ENCODE data around the gene EXOC4.

Gene EXOC4

GRCh38 chr7:134019251-134019650 is 766.4 kb downstream of the EXOC4 start:
- DNase-seq, result no peak

- no peak for DNase-seq
Observed at GRCh38 chr7:134021836-134022235, 769.0 kb downstream of the EXOC4 start.

GRCh38 chr7:134022286-134022911 is 769.5 kb downstream of the EXOC4 start:
- DNase-seq, result no peak

GRCh38 chr7:134024739-134025138 is 771.9 kb downstream of the EXOC4 start:
- DNase-seq, result no peak

GRCh38 chr7:134028853-134029252 is 776.0 kb downstream of the EXOC4 start:
- DNase-seq, result no peak

- DNase-seq, result no peak
Observed at GRCh38 chr7:134029743-134030142, 776.9 kb downstream of the EXOC4 start.

- DNase-seq, result no peak
Observed at GRCh38 chr7:134030460-134030865, 777.6 kb downstream of the EXOC4 start.

- no peak for DNase-seq
Observed at GRCh38 chr7:134031835-134032617, 779.1 kb downstream of the EXOC4 start.

- DNase-seq, result no peak
Observed at GRCh38 chr7:134034652-134035051, 781.8 kb downstream of the EXOC4 start.

- DNase-seq, result no peak
Observed at GRCh38 chr7:134037991-134038390, 785.1 kb downstream of the EXOC4 start.

GRCh38 chr7:134040988-134041387 is 788.1 kb downstream of the EXOC4 start:
- DNase-seq, result no peak

- DNase-seq, result no peak
Observed at GRCh38 chr7:134041477-134041876, 788.6 kb downstream of the EXOC4 start.

GRCh38 chr7:134042307-134042706 is 789.4 kb downstream of the EXOC4 start:
- DNase-seq, result no peak

- DNase-seq, result no peak
Observed at GRCh38 chr7:134044682-134045081, 791.8 kb downstream of the EXOC4 start.

- no peak for DNase-seq
Observed at GRCh38 chr7:134045716-134046115, 792.8 kb downstream of the EXOC4 start.

- no peak for DNase-seq
Observed at GRCh38 chr7:134046594-134047128, 793.8 kb downstream of the EXOC4 start.

GRCh38 chr7:134047675-134048074 is 794.8 kb downstream of the EXOC4 start:
- no peak for DNase-seq

- no peak for DNase-seq
Observed at GRCh38 chr7:134048166-134048565, 795.3 kb downstream of the EXOC4 start.

GRCh38 chr7:134051020-134051419 is 798.1 kb downstream of the EXOC4 start:
- no peak for DNase-seq

GRCh38 chr7:134056816-134057215 is 803.9 kb downstream of the EXOC4 start:
- DNase-seq, result no peak

GRCh38 chr7:134058521-134058920 is 805.6 kb downstream of the EXOC4 start:
- no peak for DNase-seq

- no peak for DNase-seq
Observed at GRCh38 chr7:134058980-134059379, 806.1 kb downstream of the EXOC4 start.

GRCh38 chr7:134059921-134060320 is 807.0 kb downstream of the EXOC4 start:
- no peak for DNase-seq

GRCh38 chr7:134060874-134061273 is 808.0 kb downstream of the EXOC4 start:
- DNase-seq, result no peak
